K562 (cell line): ENCODE measurements around the gene CTSH. TPM values are rescaled to one million over a fixed set of nuclear protein-coding genes. Genes with fewer than 3 reads are reported as not detected.
A peak's percentile ranks its signal among the peaks of the same experiment; 100 is the strongest.

Experiments
- ATAC-seq: fragments of 200-7000 bp; cut with Tn5 transposase; 3 replicates; pipeline ENCODE4 v1.9.1; 2020; ENCODE audit warnings: moderate library complexity
- BruUV-seq: library from RNA; stranded (reverse); fragments of 400-500 nt; replicated peaks from 2 replicates; lab custom pipeline; 2021; lab: Mats Ljungman, UMichigan
- CTCF ChIA-PET: fragments of 300-600 bp; formaldehyde crosslinking; extraction: SDS; loops from one replicate; lab custom pipeline; 2021; ENCODE audit warnings: low intra/inter-chr PET ratio; lab: Yijun Ruan, JAX
- POLR2A ChIA-PET: fragments of 300-600, 350-650 bp; sonication (Branson Sonifier 250); formaldehyde crosslinking; extraction: SDS; loops from one replicate; lab custom pipeline; 2021; ENCODE audit warnings: antibody characterized with exemption, inconsistent platforms; lab: Yijun Ruan, JAX
- DNase-seq, 4 experiments: peaks; one replicate each; pipeline versions ENCODE4 v3.0.0 to v3.0.0-alpha.2; 2011 to 2018; ENCODE audit warnings: low spot score in 3 of 4, mixed read lengths in 3 of 4; ENCODE audit errors: extremely low read depth in 1 of 4
- FAIRE-seq: peaks from 2 replicates; lab custom pipeline; 2011; peaks lifted over from hg19 to GRCh38; lab: Jason Lieb, UNC
- H2AFZ ChIP-seq: 2 replicates; pipeline ENCODE4 v1.6.0; 2011; ENCODE audit warnings: low read depth, low read length, control low read depth, inconsistent platforms
- H3K27ac ChIP-seq: fragments of 200-600 bp; 3 replicates; pipeline ENCODE4 v1.8.0; 2011; ENCODE audit warnings: low read depth, mild to moderate bottlenecking, control low read depth, inconsistent platforms, low read length, moderate library complexity, mixed read lengths; ENCODE audit errors: extremely low read depth
- H3K27me3 ChIP-seq, 2 experiments: fragments of 300-600 bp in 1 of 2; 2 replicates in 1 of 2; 3 replicates in 1 of 2; pipeline versions ENCODE4 v1.6.0 to v1.8.0; 2011; ENCODE audit warnings: inconsistent platforms in 2 of 2, low read length in 2 of 2, mild to moderate bottlenecking in 1 of 2, mixed read lengths in 1 of 2, moderate library complexity in 1 of 2; ENCODE audit not compliant: control insufficient read depth in 2 of 2, insufficient read depth in 2 of 2
- H3K36me3 ChIP-seq: fragments of 300-600 bp; 3 replicates; pipeline ENCODE4 v1.8.0; 2011; ENCODE audit warnings: mild to moderate bottlenecking, low read length, inconsistent platforms; ENCODE audit not compliant: control insufficient read depth, insufficient read depth
- H3K4me1 ChIP-seq, 2 experiments: fragments of 200-600 bp in 1 of 2; replicated peaks in 1 of 2; 2 replicates in 1 of 2; 3 replicates in 1 of 2; pipeline versions ENCODE4 v1.5.1 to v1.8.0; 2011; ENCODE audit warnings: inconsistent platforms in 2 of 2, low read length in 2 of 2, mild to moderate bottlenecking in 1 of 2, mixed read lengths in 1 of 2, moderate library complexity in 1 of 2; ENCODE audit not compliant: control insufficient read depth in 2 of 2, insufficient read depth in 2 of 2
- H3K4me2 ChIP-seq: 2 replicates; pipeline ENCODE4 v1.6.1; 2011; ENCODE audit warnings: low read length, control low read depth, inconsistent platforms, mixed read lengths; ENCODE audit not compliant: insufficient read depth
- H3K4me3 ChIP-seq: fragments of 200-600 bp; sonication (generic), shearing (Covaris generic); 2 replicates; pipeline ENCODE4 v1.5.1; 2016; ENCODE audit warnings: control low read depth, inconsistent platforms
- H3K79me2 ChIP-seq: fragments of 200-600 bp; 3 replicates; pipeline ENCODE4 v1.8.0; 2011; ENCODE audit warnings: low read length, inconsistent platforms; ENCODE audit not compliant: control insufficient read depth, insufficient read depth
- H3K9ac ChIP-seq, 2 experiments: 2 replicates each; pipeline versions ENCODE4 v1.6.0 to v1.6.1; 2011; ENCODE audit warnings: low read depth in 2 of 2, low read length in 2 of 2, control low read depth in 1 of 2, inconsistent platforms in 1 of 2, mild to moderate bottlenecking in 1 of 2, mixed read lengths in 1 of 2; ENCODE audit not compliant: insufficient read depth in 1 of 2
- H3K9me1 ChIP-seq: one replicate; pipeline ENCODE4 v1.6.0; 2011; ENCODE audit warnings: inconsistent platforms, mild to moderate bottlenecking, low read length, moderate library complexity; ENCODE audit not compliant: control insufficient read depth, insufficient read depth
- H3K9me3 ChIP-seq: replicated peaks from 2 replicates; pipeline ENCODE4 v1.5.1; 2011; ENCODE audit warnings: low read depth, low read length, inconsistent platforms; ENCODE audit not compliant: control insufficient read depth, insufficient read depth
- H4K20me1 ChIP-seq: replicated peaks from 2 replicates; pipeline ENCODE4 v1.6.1; 2011; ENCODE audit warnings: low read length, inconsistent platforms, mixed read lengths; ENCODE audit not compliant: control insufficient read depth, insufficient read depth
- ARID3A ChIP-seq: IDR thresholded peaks from 2 replicates; pipeline ENCODE4 v1.6.1; 2012; ENCODE audit warnings: low read depth, low read length, improper control_type of control experiment, borderline replicate concordance
- C11orf30 ChIP-seq: fragments of 450-650 bp; IDR thresholded peaks from 2 replicates; pipeline ENCODE4 v1.6.1; 2016; ENCODE audit warnings: low read depth, mild to moderate bottlenecking
- DNMT1 ChIP-seq: fragments of 450-650 bp; IDR thresholded peaks from 2 replicates; pipeline ENCODE4 v1.6.1; 2016; ENCODE audit warnings: antibody characterized with exemption, mild to moderate bottlenecking
- ESRRA ChIP-seq: fragments of 450-650 bp; IDR thresholded peaks from 2 replicates; pipeline ENCODE4 v1.6.1; 2014; ENCODE audit warnings: low read depth, mild to moderate bottlenecking, moderate library complexity, borderline replicate concordance
- HBP1 ChIP-seq: fragments of 450-650 bp; formaldehyde crosslinking; IDR thresholded peaks from 2 replicates; pipeline ENCODE4 v1.4.0; 2022; ENCODE audit warnings: missing genetic modification characterization
- KLF10 ChIP-seq: fragments of 250-450 bp; sonication (Bioruptor Pico); IDR thresholded peaks from 2 replicates; pipeline ENCODE4 v1.6.1; 2021; ENCODE audit warnings: matching md5 sums
- MAFF ChIP-seq: IDR thresholded peaks from 2 replicates; pipeline ENCODE4 v1.6.1; 2012; ENCODE audit warnings: low read length, improper control_type of control experiment
- MAFG ChIP-seq: fragments of 450-650 bp; conservative IDR thresholded peaks from 2 replicates; pipeline ENCODE4 v1.6.1; 2016; ENCODE audit warnings: missing genetic modification characterization, missing compliant biosample characterization
- MXD1 ChIP-seq: fragments of 250-450 bp; sonication (Bioruptor Pico); IDR thresholded peaks from 2 replicates; pipeline ENCODE4 v1.8.0; 2021; ENCODE audit warnings: borderline replicate concordance, mild to moderate bottlenecking, moderate library complexity; ENCODE audit not compliant: poor library complexity, severe bottlenecking
- PRPF4 ChIP-seq: fragments of 200-400 bp; formaldehyde crosslinking; IDR thresholded peaks from one replicate; pipeline ENCODE4 v1.6.1; 2017; ENCODE audit warnings: low read length, low read depth, mild to moderate bottlenecking; ENCODE audit not compliant: insufficient read depth, poor library complexity, severe bottlenecking
- RBM34 ChIP-seq: fragments of 200-400 bp; formaldehyde crosslinking; IDR thresholded peaks from 2 replicates; pipeline ENCODE4 v1.6.1; 2018; ENCODE audit warnings: low read length, borderline replicate concordance; ENCODE audit not compliant: insufficient read depth
- SPI1 ChIP-seq: IDR thresholded peaks from 2 replicates; pipeline ENCODE4 v1.6.1; 2011; ENCODE audit warnings: low read depth, low read length, control low read depth, borderline replicate concordance
- SRF ChIP-seq, 2 experiments: fragments of 250-450, 450-650 bp in 1 of 2; sonication (Bioruptor Pico) in 1 of 2; sonication (generic) in 1 of 2; formaldehyde crosslinking; IDR thresholded peaks; 2 replicates each; pipeline versions ENCODE4 v1.5.0 to v1.5.1; 2020 to 2022; ENCODE audit warnings: mild to moderate bottlenecking in 1 of 2, missing genetic modification reagents in 1 of 2
- ZNF232 ChIP-seq: sonication (generic); formaldehyde crosslinking; IDR thresholded peaks from 2 replicates; pipeline ENCODE4 v1.8.0; 2022; ENCODE audit warnings: mild to moderate bottlenecking, missing genetic modification reagents
- ZNF436 ChIP-seq: fragments of 250-450, 450-650 bp; sonication (Bioruptor Pico); formaldehyde crosslinking; IDR thresholded peaks from 2 replicates; pipeline ENCODE4 v1.7.0; 2020; ENCODE audit warnings: mild to moderate bottlenecking
- ZNF507 ChIP-seq: conservative IDR thresholded peaks from 2 replicates; pipeline ENCODE4 v1.6.1; 2017; ENCODE audit warnings: missing genetic modification characterization, missing compliant biosample characterization
- WGBS: fragments of 100-300 bp; shearing (Covaris generic); methylation state at CpG from one replicate; pipeline ENCODE4 v1.1.6; 2016; ENCODE audit warnings: low coverage, mixed read lengths; ENCODE audit not compliant: insufficient coverage; ENCODE audit errors: missing lambda C conversion rate; 5-methylcytosine and 5-hydroxymethylcytosine counted together
- in situ Hi-C: fragments of 300-500 bp; cut with MboI; formaldehyde crosslinking; loops from 4 replicates; pipeline ENCODE4 v1.15.0; 2018; ENCODE audit warnings: inconsistent platforms, mixed read lengths
- intact Hi-C: fragments of 100-400 bp; cut with micrococcal nuclease; formaldehyde crosslinking; loops from 2 replicates; pipeline ENCODE4 v1.14.2; 2022
- polyA plus RNA-seq, 8 experiments: library from polyadenylated mRNA; depleted of rRNA in 4 of 8; stranded (reverse) in 5 of 8; unstranded in 3 of 8; fragments of >200 nt; fragmentation: Nextera tagmentation in 2 of 8; fragmentation: Illumina TruSeq in 1 of 8; extraction: Ambion mirVana in 2 of 8; extraction: Trizol in 1 of 8; gene quantifications; 2 replicates each; pipeline versions ENCODE4 v1.2.1 to v1.2.3, GENCODE V29; 2011 to 2014; ENCODE audit warnings: inconsistent platforms in 1 of 8, missing spikeins in 1 of 8
- total RNA-seq, 7 experiments: library from RNA; depleted of rRNA in 6 of 7; stranded (reverse); fragments of >200 nt in 6 of 7; fragmentation: Illumina TruSeq in 2 of 7; extraction: Trizol in 2 of 7; gene quantifications; 2 replicates each; pipeline versions ENCODE4 v1.2.1 to v1.2.3, GENCODE V29; 2011 to 2021; ENCODE audit warnings: low replicate concordance in 1 of 7

The CTSH gene
- total and polyA plus RNA-seq, 9 of the 15 experiments (the other 6 are each of a cell fraction or from before 2014, with no cell fraction given), result 15.0 to 462 (median 173) TPM

GRCh38 chr15:78878356-78878755, 66.5 kb downstream of the CTSH start:
- Histone ChIP-seq H3K36me3 (peaks cover 60% of the 10 kb centered on the region), H3K9me3 (no peaks in the 10 kb centered on the region), H3K27me3 (no peaks in the 10 kb centered on the region), H3K4me2 (no peak overlapping the region), H4K20me1 (peaks cover 71% of the 10 kb centered on the region), H3K79me2 (peaks cover 100% of the 10 kb centered on the region), H3K4me3 (no peak overlapping the region), H3K9me1 (peaks cover 12% of the 10 kb centered on the region), H3K27ac (no peak overlapping the region), H3K9ac (no peak overlapping the region), H2AFZ (no peak overlapping the region), H3K4me1 (peaks cover 8 to 29% of the 10 kb centered on the region in 2 experiments; a peak in 4 of 5 replicates)
- ATAC-seq (no peak), DNase-seq (no peak), FAIRE-seq (no peak)
- BruUV-seq, result no TSS peak
- POLR2A ChIA-PET, result interaction anchor here (0.8 to 1.2 kb wide), 2 partner anchors 12 to 790 kb away, joined by 3 to 8 read pairs; no protein-coding TSS in a partner anchor
- in situ Hi-C loops (no loop called here), intact Hi-C loops (no loop called here)
- 28% methylated on average over 1 of the region's 1 CpG for WGBS
- CTCF ChIA-PET, result no interaction called here
- TF ChIP-seq MXD1 (CRISPR knock-in tag), result no peak
- no peak for TF ChIP-seq ZNF436
- no peak for TF ChIP-seq SPI1
- no peak for TF ChIP-seq SRF (CRISPR knock-in tag; IDR thresholded peaks at IDR 0.05)
- TF ChIP-seq PRPF4, result no peak
- TF ChIP-seq MAFF, result peak; percentile 95
- TF ChIP-seq ZNF507, result no peak
- no peak for TF ChIP-seq ARID3A
- TF ChIP-seq KLF10 (CRISPR knock-in tag), result no peak
- TF ChIP-seq DNMT1, result no peak
- no peak for TF ChIP-seq ZNF232
- no peak for TF ChIP-seq HBP1 (CRISPR knock-in tag)
- TF ChIP-seq ESRRA, result no peak
- TF ChIP-seq C11orf30, result peak; percentile 92
- no peak for TF ChIP-seq RBM34
- TF ChIP-seq MAFG (tag), result peak; percentile 90
